Endothelial cell of umbilical vein (primary cell): ENCODE results near the gene KRT33B. TPM values are rescaled to one million over a fixed set of nuclear protein-coding genes. Genes with fewer than 3 reads are reported as not detected.

Experiments
- BruUV-seq: library from RNA; stranded (reverse); fragments of 400-500 nt; replicated peaks from 2 replicates; lab custom pipeline; 2021; lab: Mats Ljungman, UMichigan
- CTCF ChIA-PET: fragments of 300-600, 350-600 bp; sonication (Branson Sonifier 250); formaldehyde crosslinking; loops from one replicate; lab custom pipeline; 2021; ENCODE audit warnings: antibody characterized with exemption, inconsistent platforms; lab: Charles Lee
- POLR2A ChIA-PET: fragments of 300-600, 350-600 bp; sonication (Branson Sonifier 250); formaldehyde crosslinking; loops from one replicate; lab custom pipeline; 2021; ENCODE audit warnings: antibody characterized with exemption, inconsistent platforms; lab: Charles Lee
- DNase-seq: peaks from one replicate; pipeline ENCODE4 v3.0.0-alpha.2; 2011; ENCODE audit warnings: low read depth, low spot score
- FAIRE-seq: peaks from 2 replicates; lab custom pipeline; 2011; peaks lifted over from hg19 to GRCh38; lab: Jason Lieb, UNC
- H2AFZ ChIP-seq: 2 replicates; pipeline ENCODE4 v1.6.0; 2012; ENCODE audit warnings: low read depth, low read length, control low read depth, inconsistent platforms
- H3K27ac ChIP-seq: 2 replicates; pipeline ENCODE4 v1.5.1; 2011; ENCODE audit warnings: low read depth, mild to moderate bottlenecking, control low read depth, low read length, moderate library complexity; ENCODE audit not compliant: insufficient read depth
- H3K27me3 ChIP-seq, 2 experiments: 2 replicates each; pipeline versions ENCODE4 v1.6.0 to v1.6.1; 2011; ENCODE audit warnings: low read length in 2 of 2, mixed read lengths in 1 of 2; ENCODE audit not compliant: control insufficient read depth in 2 of 2, insufficient read depth in 2 of 2
- H3K36me3 ChIP-seq, 2 experiments: 2 replicates in 1 of 2; 3 replicates in 1 of 2; pipeline ENCODE4 v1.5.1; 2011; ENCODE audit warnings: low read length in 2 of 2, mild to moderate bottlenecking in 1 of 2, moderate library complexity in 1 of 2; ENCODE audit not compliant: control insufficient read depth in 2 of 2, insufficient read depth in 2 of 2; ENCODE audit errors: extremely low read depth in 1 of 2
- H3K4me1 ChIP-seq: 3 replicates; pipeline ENCODE4 v1.5.1; 2011; ENCODE audit warnings: mild to moderate bottlenecking, low read length; ENCODE audit not compliant: control insufficient read depth, insufficient read depth; ENCODE audit errors: extremely low read depth
- H3K4me2 ChIP-seq: 2 replicates; pipeline ENCODE4 v1.6.1; 2011; ENCODE audit warnings: low read length, control low read depth, mixed read lengths; ENCODE audit not compliant: insufficient read depth
- H3K4me3 ChIP-seq, 3 experiments: fragments of 200-600 bp in 1 of 3; sonication (generic), shearing (Covaris generic) in 1 of 3; replicated peaks in 1 of 3; 2 replicates each; pipeline ENCODE4 v1.5.1; 2011 to 2016; ENCODE audit warnings: control low read depth in 3 of 3, low read length in 3 of 3, mild to moderate bottlenecking in 2 of 3, inconsistent platforms in 1 of 3, low read depth in 1 of 3, moderate library complexity in 1 of 3; ENCODE audit not compliant: insufficient read depth in 1 of 3
- H3K79me2 ChIP-seq: 2 replicates; pipeline ENCODE4 v1.6.0; 2012; ENCODE audit warnings: low read length, inconsistent platforms; ENCODE audit not compliant: control insufficient read depth, insufficient read depth
- H3K9ac ChIP-seq: replicated peaks from 2 replicates; pipeline ENCODE3; 2011; ENCODE audit warnings: low read length, control low read depth; ENCODE audit not compliant: insufficient read depth; ENCODE audit errors: extremely low read depth
- H3K9me1 ChIP-seq: replicated peaks from 3 replicates; pipeline ENCODE4 v1.6.0; 2011; ENCODE audit warnings: mild to moderate bottlenecking, low read length; ENCODE audit not compliant: control insufficient read depth, insufficient read depth; ENCODE audit errors: extremely low read depth
- H3K9me3 ChIP-seq: replicated peaks from 2 replicates; pipeline ENCODE4 v1.5.1; 2012; ENCODE audit warnings: low read length, inconsistent platforms; ENCODE audit not compliant: control insufficient read depth, insufficient read depth
- H4K20me1 ChIP-seq: replicated peaks from 2 replicates; pipeline ENCODE3; 2011; ENCODE audit warnings: mild to moderate bottlenecking, low read length; ENCODE audit not compliant: control insufficient read depth, insufficient read depth; ENCODE audit errors: extremely low read depth
- CTCF ChIP-seq, 2 donors: IDR thresholded peaks; 1 replicate in 1 of 2; 2 replicates in 1 of 2; pipeline ENCODE4 v1.5.1; 2011; ENCODE audit warnings: low read length in 2 of 2, mild to moderate bottlenecking in 2 of 2, moderate library complexity in 2 of 2, control low read depth in 1 of 2, inconsistent platforms in 1 of 2, low read depth in 1 of 2; ENCODE audit not compliant: insufficient read depth in 1 of 2; ENCODE audit errors: extremely low read depth in 1 of 2
- EZH2 ChIP-seq: IDR thresholded peaks from 2 replicates; pipeline ENCODE4 v1.6.1; 2012; ENCODE audit warnings: borderline replicate concordance, low read depth, mild to moderate bottlenecking, moderate library complexity, low read length, inconsistent platforms; ENCODE audit not compliant: severe bottlenecking
- FOS ChIP-seq: IDR thresholded peaks from 2 replicates; pipeline ENCODE4 v1.6.1; 2011; ENCODE audit warnings: mild to moderate bottlenecking, low read length, moderate library complexity, borderline replicate concordance; ENCODE audit not compliant: insufficient read depth
- GATA2 ChIP-seq: IDR thresholded peaks from 2 replicates; pipeline ENCODE4 v1.7.0; 2011; ENCODE audit warnings: low read depth, mild to moderate bottlenecking, moderate library complexity, mixed read lengths, low read length; ENCODE audit not compliant: insufficient read length, insufficient read depth
- JUN ChIP-seq: IDR thresholded peaks from 2 replicates; pipeline ENCODE4 v1.6.1; 2011; ENCODE audit warnings: borderline replicate concordance, low read depth; ENCODE audit not compliant: insufficient read length, insufficient read depth
- MAX ChIP-seq: IDR thresholded peaks from 2 replicates; pipeline ENCODE4 v1.6.1; 2011; ENCODE audit not compliant: insufficient read depth, insufficient read length
- MYC ChIP-seq: IDR thresholded peaks from one replicate; pipeline ENCODE4 v1.6.1; 2011; ENCODE audit warnings: mild to moderate bottlenecking, low read depth, low read length
- POLR2A ChIP-seq: IDR thresholded peaks from 2 replicates; pipeline ENCODE4 v1.6.1; 2012; ENCODE audit warnings: low read depth, mild to moderate bottlenecking, control low read depth, low read length
- POLR2AphosphoS5 ChIP-seq: IDR thresholded peaks from 2 replicates; pipeline ENCODE4 v1.6.1; 2012; ENCODE audit warnings: low read depth, mild to moderate bottlenecking, control low read depth, low read length, moderate library complexity; ENCODE audit not compliant: insufficient read depth
- dilution Hi-C: fragments of 300-500 bp; cut with MboI; formaldehyde crosslinking; loops from one replicate; pipeline ENCODE4 v1.15.0; 2019; ENCODE audit warnings: low sequenced_read_pairs; ENCODE audit not compliant: extremely low pct_ligation_motif_present
- intact Hi-C: fragments of 100-400 bp; cut with micrococcal nuclease; formaldehyde crosslinking; loops from one replicate; pipeline ENCODE4 v1.10.0; 2022
- polyA plus RNA-seq, 4 experiments: library from polyadenylated mRNA; depleted of rRNA in 3 of 4; stranded (reverse) in 3 of 4; unstranded in 1 of 4; fragments of >200 nt; gene quantifications; 2 replicates each; pipeline versions ENCODE4 v1.2.1 to v1.2.3, GENCODE V29; 2011 to 2012; ENCODE audit warnings: missing spikeins in 1 of 4
- total RNA-seq: library from RNA; stranded (reverse); gene quantifications from 2 replicates; pipeline ENCODE4 v1.2.3, GENCODE V29; 2021

Gene KRT33B
- total and polyA plus RNA-seq, 2 donors (not counting 3 experiments of a cell fraction or from before 2014, with no cell fraction given): not detected

GRCh38 chr17:41324180-41325075 lies 45.2 kb downstream of the KRT33B start:
- intact Hi-C loops: loop anchor here (10.0 kb wide), 1 partner anchor 340 kb away; no protein-coding TSS in a partner anchor
- DNase-seq (no peak), FAIRE-seq (no peak)
- no peak overlapping the region for H3K27ac ChIP-seq
- no peaks in the 10 kb centered on the region for H3K4me1 ChIP-seq
- ChIA-PET CTCF (interaction anchor here (3.3 kb wide), 1 partner anchor 414 kb away, joined by 34 read pairs; no protein-coding TSS in a partner anchor), POLR2A (no interaction called here)
- no peaks in the 10 kb centered on the region for H4K20me1 ChIP-seq
- no peaks in the 10 kb centered on the region for H3K27me3 ChIP-seq
- no peak for TF ChIP-seq CTCF (IDR thresholded peaks at IDR 0.05; ENCODE audit: extremely low read depth in 1 of 2, insufficient read depth in 1 of 2, low read depth in 1 of 2, low read length in 2 of 2)
- TF ChIP-seq POLR2A: no peak
- TF ChIP-seq EZH2: no peak
- no peak for TF ChIP-seq MYC
- TF ChIP-seq POLR2AphosphoS5: no peak
- no peak for TF ChIP-seq MAX
- no peak for TF ChIP-seq GATA2
- TF ChIP-seq FOS: no peak
- TF ChIP-seq JUN: no peak
- no peak overlapping the region for H3K9ac ChIP-seq
- no peaks in the 10 kb centered on the region for H3K36me3 ChIP-seq
- dilution Hi-C loops: no loop called here
- H3K4me3 ChIP-seq: no peak overlapping the region
- H3K9me1 ChIP-seq: no peaks in the 10 kb centered on the region
- no TSS peak for BruUV-seq
- H3K79me2 ChIP-seq: no peaks in the 10 kb centered on the region
- H3K9me3 ChIP-seq: no peaks in the 10 kb centered on the region
- no peak overlapping the region for H3K4me2 ChIP-seq
- no peak overlapping the region for H2AFZ ChIP-seq
